ENCODE measurements around the gene ZBTB16.

DNA sequence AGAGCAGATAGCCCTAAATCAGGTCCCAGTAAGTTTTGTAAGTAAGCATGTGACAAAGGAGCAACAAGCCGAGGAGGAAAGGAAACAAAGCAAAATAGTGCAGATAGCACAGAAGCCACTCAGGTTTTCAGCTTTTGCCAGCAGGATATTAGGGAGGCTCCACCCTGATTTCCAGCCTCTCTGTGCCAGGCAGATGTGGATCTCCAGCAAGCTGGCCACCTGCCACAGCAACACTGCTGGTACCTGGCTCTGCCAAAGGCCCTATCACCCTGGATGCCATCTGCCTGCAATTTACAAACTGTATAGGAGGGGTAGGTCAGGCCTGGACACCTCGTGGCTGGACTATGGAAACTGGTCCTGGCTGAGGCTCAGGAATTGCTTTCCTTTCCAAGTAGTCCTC is 224.5 kb downstream of the ZBTB16 start:
- TF ChIP-seq, protein P1, sequence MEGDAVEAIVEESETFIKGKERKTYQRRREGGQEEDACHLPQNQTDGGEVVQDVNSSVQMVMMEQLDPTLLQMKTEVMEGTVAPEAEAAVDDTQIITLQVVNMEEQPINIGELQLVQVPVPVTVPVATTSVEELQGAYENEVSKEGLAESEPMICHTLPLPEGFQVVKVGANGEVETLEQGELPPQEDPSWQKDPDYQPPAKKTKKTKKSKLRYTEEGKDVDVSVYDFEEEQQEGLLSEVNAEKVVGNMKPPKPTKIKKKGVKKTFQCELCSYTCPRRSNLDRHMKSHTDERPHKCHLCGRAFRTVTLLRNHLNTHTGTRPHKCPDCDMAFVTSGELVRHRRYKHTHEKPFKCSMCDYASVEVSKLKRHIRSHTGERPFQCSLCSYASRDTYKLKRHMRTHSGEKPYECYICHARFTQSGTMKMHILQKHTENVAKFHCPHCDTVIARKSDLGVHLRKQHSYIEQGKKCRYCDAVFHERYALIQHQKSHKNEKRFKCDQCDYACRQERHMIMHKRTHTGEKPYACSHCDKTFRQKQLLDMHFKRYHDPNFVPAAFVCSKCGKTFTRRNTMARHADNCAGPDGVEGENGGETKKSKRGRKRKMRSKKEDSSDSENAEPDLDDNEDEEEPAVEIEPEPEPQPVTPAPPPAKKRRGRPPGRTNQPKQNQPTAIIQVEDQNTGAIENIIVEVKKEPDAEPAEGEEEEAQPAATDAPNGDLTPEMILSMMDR (IDR thresholded peaks at IDR 0.05; ENCODE audit: low read depth, low read length, missing input control) = no peak
- TF ChIP-seq JUND (IDR thresholded peaks at IDR 0.05) (no peak), EGR1 (IDR thresholded peaks at IDR 0.05; ENCODE audit: low read depth in 2 of 2) (no peak), FOXA1 (IDR thresholded peaks at IDR 0.05) (no peak), SP1 (IDR thresholded peaks at IDR 0.05) (peak; percentile 41), GABPA (IDR thresholded peaks at IDR 0.05 in 1 of 2, conservative IDR thresholded peaks at IDR 0.05 in 1 of 2) (no peak), YY1 (IDR thresholded peaks at IDR 0.05) (no peak), HNF4G (IDR thresholded peaks at IDR 0.05) (no peak), HNF4A (conservative IDR thresholded peaks at IDR 0.05) (peak; percentile 42 to 47), RAD21 (IDR thresholded peaks at IDR 0.05) (peak; percentile 22 to 47), NR2F2 (IDR thresholded peaks at IDR 0.05) (no peak)
- TF ChIP-seq, protein P2, sequence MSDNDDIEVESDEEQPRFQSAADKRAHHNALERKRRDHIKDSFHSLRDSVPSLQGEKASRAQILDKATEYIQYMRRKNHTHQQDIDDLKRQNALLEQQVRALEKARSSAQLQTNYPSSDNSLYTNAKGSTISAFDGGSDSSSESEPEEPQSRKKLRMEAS (IDR thresholded peaks at IDR 0.05) = peak; percentile 41
- TF ChIP-seq, protein P3, sequence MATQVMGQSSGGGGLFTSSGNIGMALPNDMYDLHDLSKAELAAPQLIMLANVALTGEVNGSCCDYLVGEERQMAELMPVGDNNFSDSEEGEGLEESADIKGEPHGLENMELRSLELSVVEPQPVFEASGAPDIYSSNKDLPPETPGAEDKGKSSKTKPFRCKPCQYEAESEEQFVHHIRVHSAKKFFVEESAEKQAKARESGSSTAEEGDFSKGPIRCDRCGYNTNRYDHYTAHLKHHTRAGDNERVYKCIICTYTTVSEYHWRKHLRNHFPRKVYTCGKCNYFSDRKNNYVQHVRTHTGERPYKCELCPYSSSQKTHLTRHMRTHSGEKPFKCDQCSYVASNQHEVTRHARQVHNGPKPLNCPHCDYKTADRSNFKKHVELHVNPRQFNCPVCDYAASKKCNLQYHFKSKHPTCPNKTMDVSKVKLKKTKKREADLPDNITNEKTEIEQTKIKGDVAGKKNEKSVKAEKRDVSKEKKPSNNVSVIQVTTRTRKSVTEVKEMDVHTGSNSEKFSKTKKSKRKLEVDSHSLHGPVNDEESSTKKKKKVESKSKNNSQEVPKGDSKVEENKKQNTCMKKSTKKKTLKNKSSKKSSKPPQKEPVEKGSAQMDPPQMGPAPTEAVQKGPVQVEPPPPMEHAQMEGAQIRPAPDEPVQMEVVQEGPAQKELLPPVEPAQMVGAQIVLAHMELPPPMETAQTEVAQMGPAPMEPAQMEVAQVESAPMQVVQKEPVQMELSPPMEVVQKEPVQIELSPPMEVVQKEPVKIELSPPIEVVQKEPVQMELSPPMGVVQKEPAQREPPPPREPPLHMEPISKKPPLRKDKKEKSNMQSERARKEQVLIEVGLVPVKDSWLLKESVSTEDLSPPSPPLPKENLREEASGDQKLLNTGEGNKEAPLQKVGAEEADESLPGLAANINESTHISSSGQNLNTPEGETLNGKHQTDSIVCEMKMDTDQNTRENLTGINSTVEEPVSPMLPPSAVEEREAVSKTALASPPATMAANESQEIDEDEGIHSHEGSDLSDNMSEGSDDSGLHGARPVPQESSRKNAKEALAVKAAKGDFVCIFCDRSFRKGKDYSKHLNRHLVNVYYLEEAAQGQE (IDR thresholded peaks at IDR 0.05) = no peak

Measured in liver (tissue), 3 donors.